CD4-positive, CD25-positive, alpha-beta regulatory T cell (primary cell): Measurements from ENCODE around the gene TRIM7. TPM values are rescaled to one million over a fixed set of nuclear protein-coding genes. Genes with fewer than 3 reads are reported as not detected.
A peak's percentile ranks its signal among the peaks of the same experiment; 100 is the strongest.

Experiments
- ATAC-seq, 2 donors: fragments of 150-1000 bp; cut with Tn5 transposase; one replicate each; pipeline ENCODE4 v1.10.0; 2021; ENCODE audit warnings: low read depth in 2 of 2, moderate number of reproducible peaks in 2 of 2, moderate library complexity in 1 of 2
- DNase-seq, 3 donors: peaks; one replicate each; pipeline versions ENCODE4 v3.0.0 to v3.0.0-alpha.2; 2012 to 2022; ENCODE audit warnings: mixed read lengths in 1 of 3
- H3K27ac ChIP-seq: one replicate; pipeline ENCODE4 v1.7.0; 2013; ENCODE audit warnings: mild to moderate bottlenecking, low read length; ENCODE audit not compliant: insufficient read depth, poor library complexity, severe bottlenecking
- H3K27me3 ChIP-seq: one replicate; pipeline ENCODE4 v1.7.0; 2013; ENCODE audit warnings: low read length; ENCODE audit not compliant: control insufficient read depth, insufficient read depth
- H3K36me3 ChIP-seq: one replicate; pipeline ENCODE4 v1.7.0; 2013; ENCODE audit warnings: mild to moderate bottlenecking, low read length, moderate library complexity; ENCODE audit not compliant: control insufficient read depth, insufficient read depth
- H3K4me1 ChIP-seq: 2 replicates; pipeline ENCODE4 v1.7.0; 2013; ENCODE audit warnings: mild to moderate bottlenecking, low read length; ENCODE audit not compliant: insufficient read depth, control insufficient read depth, poor library complexity, severe bottlenecking
- H3K4me3 ChIP-seq: one replicate; pipeline ENCODE4 v1.7.0; 2013; ENCODE audit warnings: low read depth, mild to moderate bottlenecking, low read length, moderate library complexity
- H3K9me3 ChIP-seq, 2 experiments: 1 replicate in 1 of 2; 2 replicates in 1 of 2; pipeline ENCODE4 v1.7.0; 2013; ENCODE audit warnings: low read length in 2 of 2, mild to moderate bottlenecking in 1 of 2, moderate library complexity in 1 of 2; ENCODE audit not compliant: control insufficient read depth in 2 of 2
- H3K27ac Mint-ChIP-seq, 3 donors: one replicate each; pipeline ENCODE4 v1.8.0; 2020 to 2022; ENCODE audit warnings: mild to moderate bottlenecking in 3 of 3, mixed read lengths in 3 of 3, moderate library complexity in 2 of 3
- H3K27me3 Mint-ChIP-seq: one replicate; pipeline ENCODE4 v1.8.0; 2022; ENCODE audit warnings: mild to moderate bottlenecking, mixed read lengths
- H3K36me3 Mint-ChIP-seq: one replicate; pipeline ENCODE4 v1.8.0; 2020; ENCODE audit warnings: mixed read lengths
- H3K4me1 Mint-ChIP-seq, 4 donors: one replicate each; pipeline ENCODE4 v1.8.0; 2020 to 2022; ENCODE audit warnings: mixed read lengths in 4 of 4, mild to moderate bottlenecking in 1 of 4
- H3K4me3 Mint-ChIP-seq, 4 donors: one replicate each; pipeline ENCODE4 v1.8.0; 2020 to 2022; ENCODE audit warnings: mild to moderate bottlenecking in 4 of 4, mixed read lengths in 4 of 4, moderate library complexity in 3 of 4
- H3K9me3 Mint-ChIP-seq, 7 donors: one replicate each; pipeline ENCODE4 v1.8.0; 2020 to 2022; ENCODE audit warnings: mixed read lengths in 7 of 7, mild to moderate bottlenecking in 3 of 7, moderate library complexity in 2 of 7
- polyA plus RNA-seq, 4 donors: library from polyadenylated mRNA; unstranded; fragments of 300-500 nt; fragmentation: Illumina TruSeq; gene quantifications; one replicate each; pipeline ENCODE4 v1.2.3, GENCODE V29; 2021
- total RNA-seq: library from RNA; stranded (reverse); gene quantifications from one replicate; pipeline ENCODE4 v1.2.3, GENCODE V29; 2022

TRIM7 gene
- 0.72 TPM for total RNA-seq
- under 1 TPM in 2 of 4 donors, not detected in 2; 0.16 to 0.47 TPM for polyA plus RNA-seq

GRCh38 chr5:181204826-181205760 is at the start of gene TRIM7:
Gene TRIM7 (minus strand): TSS chr5:181205196. CDS start chr5:181205110, 86 bp downstream.
- Histone ChIP-seq H3K27me3 (peaks cover 8% of the 10 kb centered on the region), H3K27ac (no peak within 1 kb of the TSS), H3K9me3 (no peaks in the 10 kb centered on the region), H3K4me3 (peak within 1 kb of the TSS; percentile 81), H3K4me1 (peaks cover 41% of the 10 kb centered on the region), H3K36me3 (no peaks in the 10 kb centered on the region)
- H3K27me3 Mint-ChIP-seq = peaks cover 60% of the 10 kb centered on the region
- ATAC-seq (no peak), DNase-seq (peak in 1 of 3 donors; percentile 25)
- H3K4me1 Mint-ChIP-seq = peaks cover 14 to 38% (median 27%) of the 10 kb centered on the region in 4 donors
- H3K27ac Mint-ChIP-seq = peak within 1 kb of the TSS; percentile 93 to 98 (median 97)
- peaks cover 0 to 9% (median 3%) of the 10 kb centered on the region in 7 donors for H3K9me3 Mint-ChIP-seq
- H3K4me3 Mint-ChIP-seq = peak within 1 kb of the TSS; percentile 89 to 94 (median 92)
- peaks cover 7% of the 10 kb centered on the region for H3K36me3 Mint-ChIP-seq

DNA sequence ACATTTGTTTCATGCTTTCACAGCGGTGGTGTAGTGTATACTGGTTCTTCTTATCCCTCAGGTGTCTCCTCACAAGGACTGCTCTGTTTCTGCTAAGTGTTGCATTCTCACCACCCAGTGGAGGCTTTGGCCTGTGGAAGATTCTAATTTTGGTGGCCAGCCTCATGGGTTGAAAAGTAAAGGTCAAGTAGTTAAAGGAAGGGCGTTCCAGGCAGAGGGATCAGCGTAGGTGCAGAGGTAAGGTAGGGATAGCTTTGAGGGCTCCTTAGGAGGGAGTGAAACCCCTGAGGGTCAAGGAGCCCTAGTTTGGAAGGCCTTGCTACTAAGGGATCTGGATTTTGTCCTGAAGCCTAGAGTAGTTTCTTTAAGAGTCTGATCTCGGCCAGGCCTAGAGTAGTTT is 43.3 kb upstream of the TRIM7 start:
- Mint-ChIP-seq H3K27ac (peak overlapping the region; percentile 71 to 97 (median 92)), H3K9me3 (no peaks in the 10 kb centered on the region), H3K4me3 (peak overlapping the region; percentile 93 to 99 (median 96)), H3K4me1 (peaks cover 16 to 78% (median 50%) of the 10 kb centered on the region in 4 donors), H3K36me3 (peaks cover 4% of the 10 kb centered on the region), H3K27me3 (no peaks in the 10 kb centered on the region)
- Histone ChIP-seq H3K4me1 (peaks cover 70% of the 10 kb centered on the region), H3K36me3 (peaks cover 6% of the 10 kb centered on the region), H3K27ac (peak overlapping the region; percentile 91), H3K4me3 (peak overlapping the region; percentile 53), H3K9me3 (no peaks in the 10 kb centered on the region), H3K27me3 (no peaks in the 10 kb centered on the region)
- DNase-seq = no peak
- ATAC-seq = no peak

DNA sequence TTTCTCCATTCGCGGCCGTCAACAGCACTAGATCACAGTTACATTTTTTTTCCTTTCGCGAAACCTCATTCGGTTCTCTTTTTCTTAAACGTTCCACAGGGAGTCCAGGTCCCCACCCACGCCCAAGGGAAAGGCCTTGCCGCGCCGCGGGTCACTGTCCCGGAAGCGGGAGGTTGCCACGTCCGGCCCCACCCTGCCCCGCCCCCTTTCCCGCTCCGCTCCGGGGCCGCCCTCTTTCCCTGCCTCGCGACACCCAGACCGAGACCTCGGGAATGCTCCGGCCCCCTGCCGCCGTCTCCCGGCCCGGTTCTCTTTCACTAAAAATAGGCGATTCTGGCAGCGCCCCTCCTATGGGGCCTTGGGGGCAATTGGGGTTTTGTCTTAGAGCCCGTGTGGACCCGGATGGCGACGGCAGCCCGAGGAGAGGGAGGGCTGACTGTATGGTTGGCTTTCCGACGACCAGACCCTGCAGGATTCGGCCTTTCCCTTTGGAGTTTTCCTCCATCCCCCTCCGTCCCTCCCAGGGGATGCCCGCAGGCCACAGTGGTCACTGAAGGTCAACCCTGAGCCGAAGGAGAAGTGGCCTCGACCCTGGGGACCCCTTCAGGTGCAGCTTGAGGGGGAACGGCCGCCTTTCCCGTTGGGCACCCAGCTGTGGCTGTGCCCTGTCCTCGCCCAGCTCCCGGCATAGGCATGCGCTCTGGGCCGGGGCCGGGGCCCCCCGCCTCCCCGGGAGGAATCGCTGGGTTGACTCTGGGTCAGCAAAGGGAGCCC is 41.5 kb upstream of the TRIM7 start:
- peak overlapping the region; percentile 93 to 99 (median 96) for H3K4me3 Mint-ChIP-seq
- H3K4me1 ChIP-seq = peaks cover 81% of the 10 kb centered on the region
- peaks cover 22 to 89% (median 59%) of the 10 kb centered on the region in 4 donors for H3K4me1 Mint-ChIP-seq
- no peaks in the 10 kb centered on the region for H3K27me3 Mint-ChIP-seq
- peaks cover 17% of the 10 kb centered on the region for H3K36me3 Mint-ChIP-seq
- ATAC-seq = peak; percentile 30 to 35
- H3K4me3 ChIP-seq = peak overlapping the region; percentile 78
- H3K27me3 ChIP-seq = no peaks in the 10 kb centered on the region
- H3K27ac Mint-ChIP-seq = peak overlapping the region; percentile 97 to 99 (median 99)
- peak; percentile 55 to 82 (median 74) for DNase-seq
- H3K36me3 ChIP-seq = peaks cover 8% of the 10 kb centered on the region
- H3K9me3 Mint-ChIP-seq = no peaks in the 10 kb centered on the region
- H3K27ac ChIP-seq = peak overlapping the region; percentile 91
- no peaks in the 10 kb centered on the region for H3K9me3 ChIP-seq

DNA sequence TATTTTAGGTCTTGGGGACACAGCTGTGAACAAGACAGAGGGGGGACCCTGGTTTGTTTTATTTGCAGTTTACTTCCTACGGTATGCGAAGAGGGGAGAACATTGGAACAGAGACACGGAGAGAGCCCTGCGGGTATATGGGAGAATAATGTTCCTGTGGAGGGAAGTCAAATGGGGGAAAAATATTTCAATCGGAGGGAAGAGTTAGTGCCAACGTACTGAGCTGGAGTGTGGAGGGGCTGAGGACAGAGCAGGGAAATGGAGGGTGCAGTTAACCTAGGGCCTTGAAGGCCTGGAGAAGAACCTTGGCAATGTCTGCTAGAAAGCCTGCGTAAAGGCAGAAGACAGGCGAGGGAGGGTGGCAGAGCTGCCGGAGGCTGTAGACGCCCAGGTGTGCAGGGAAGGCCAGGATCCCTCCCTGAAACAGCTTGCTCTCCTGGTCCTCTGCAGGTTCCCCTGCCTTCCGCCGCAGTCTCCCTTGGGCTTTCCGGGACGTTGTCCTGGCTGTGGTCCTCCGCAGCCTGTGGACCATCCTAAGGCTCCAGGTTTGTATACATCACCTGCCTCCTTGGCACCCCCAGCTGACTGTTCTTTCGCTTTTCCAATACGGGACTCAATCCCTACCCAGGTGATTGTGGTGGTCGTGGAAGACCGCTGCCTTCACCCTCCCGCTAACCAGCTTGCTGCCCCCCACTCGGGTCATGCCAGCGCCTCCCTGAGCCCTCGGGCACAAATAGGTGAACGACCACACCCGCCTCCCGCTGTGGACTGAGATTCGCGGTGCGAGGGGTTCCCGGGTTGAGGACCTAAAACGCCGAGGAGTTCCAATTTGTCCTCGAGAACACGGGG is 40.7 kb upstream of the TRIM7 start:
- DNase-seq (no peak), ATAC-seq (no peak)
- Histone ChIP-seq H3K27me3 (no peaks in the 10 kb centered on the region), H3K9me3 (no peaks in the 10 kb centered on the region), H3K4me3 (peak overlapping the region; percentile 78), H3K4me1 (peaks cover 80% of the 10 kb centered on the region), H3K27ac (peak overlapping the region; percentile 91), H3K36me3 (peaks cover 16% of the 10 kb centered on the region)
- peak overlapping the region; percentile 97 to 99 (median 99) for H3K27ac Mint-ChIP-seq
- H3K27me3 Mint-ChIP-seq = no peaks in the 10 kb centered on the region
- no peaks in the 10 kb centered on the region for H3K9me3 Mint-ChIP-seq
- H3K4me3 Mint-ChIP-seq = peak overlapping the region; percentile 93 to 99 (median 96)
- H3K36me3 Mint-ChIP-seq = peaks cover 18% of the 10 kb centered on the region
- peaks cover 23 to 90% (median 58%) of the 10 kb centered on the region in 4 donors for H3K4me1 Mint-ChIP-seq

DNA sequence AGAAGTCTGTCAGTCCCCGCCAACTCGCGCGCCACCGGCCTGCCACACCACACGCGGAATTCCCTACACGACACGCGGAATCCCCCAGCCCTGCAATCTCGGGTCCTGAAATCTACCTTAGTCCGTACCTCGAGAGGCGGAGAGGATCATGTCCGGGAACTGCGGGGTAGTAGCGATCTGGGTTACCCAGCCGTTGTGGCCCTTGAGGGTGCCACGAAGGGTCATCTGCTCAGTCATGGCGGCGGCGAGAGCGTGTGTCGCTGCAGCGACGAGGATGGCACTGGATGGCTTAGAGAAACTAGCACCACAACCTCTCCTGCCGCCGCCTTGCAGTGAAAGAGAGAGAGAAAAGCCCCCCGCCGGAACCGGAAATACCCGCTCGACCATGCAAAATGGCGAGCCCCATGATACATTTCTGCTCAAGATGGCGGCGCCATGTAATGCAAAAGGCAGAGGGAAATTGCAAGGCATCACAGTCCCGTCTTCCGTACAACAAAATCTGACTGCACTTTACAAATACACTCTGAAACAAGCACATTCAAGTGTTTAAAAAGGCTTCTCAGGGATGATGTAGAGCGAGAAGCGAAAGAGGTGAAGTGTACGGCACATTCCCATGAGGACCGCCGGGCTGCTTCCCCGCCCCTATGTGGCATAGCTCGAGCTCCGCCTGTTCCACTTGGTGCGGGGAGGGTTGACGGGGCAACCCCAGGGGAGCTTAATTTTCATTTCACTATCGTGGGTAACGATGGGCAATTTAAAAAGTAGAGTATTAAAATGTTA is 38.8 kb upstream of the TRIM7 start, which contains the start of gene RACK1:
RACK1 (minus strand) TSS at position 343 of the 780 bp plus-strand sequence; CDS start at position 237, 106 bp downstream.
- H3K27me3 Mint-ChIP-seq = no peaks in the 10 kb centered on the region
- Histone ChIP-seq H3K9me3 (no peaks in the 10 kb centered on the region), H3K27ac (peak within 1 kb of the TSS; percentile 91), H3K27me3 (no peaks in the 10 kb centered on the region), H3K36me3 (peaks cover 34% of the 10 kb centered on the region), H3K4me1 (peaks cover 67% of the 10 kb centered on the region), H3K4me3 (peak within 1 kb of the TSS; percentile 98)
- peak within 1 kb of the TSS; percentile 95 to 99 (median 96) for H3K4me3 Mint-ChIP-seq
- peak; percentile 74 to 76 for ATAC-seq
- peak; percentile 87 to 95 (median 92) for DNase-seq
- H3K9me3 Mint-ChIP-seq = no peaks in the 10 kb centered on the region
- H3K36me3 Mint-ChIP-seq = peaks cover 25% of the 10 kb centered on the region
- peak within 1 kb of the TSS; percentile 97 to 99 (median 99) for H3K27ac Mint-ChIP-seq
- H3K4me1 Mint-ChIP-seq = peaks cover 14 to 81% (median 50%) of the 10 kb centered on the region in 4 donors

GRCh38 chr5:181243018-181243563 is 38.1 kb upstream of the TRIM7 start:
- Histone ChIP-seq H3K27ac (peak overlapping the region; percentile 91), H3K27me3 (no peaks in the 10 kb centered on the region), H3K4me3 (peak overlapping the region; percentile 98), H3K36me3 (peaks cover 41% of the 10 kb centered on the region), H3K9me3 (no peaks in the 10 kb centered on the region), H3K4me1 (peaks cover 63% of the 10 kb centered on the region)
- Mint-ChIP-seq H3K9me3 (no peaks in the 10 kb centered on the region), H3K36me3 (peaks cover 30% of the 10 kb centered on the region), H3K4me1 (peaks cover 13 to 79% (median 49%) of the 10 kb centered on the region in 4 donors), H3K27me3 (no peaks in the 10 kb centered on the region), H3K27ac (peak overlapping the region; percentile 95 to 99 (median 97)), H3K4me3 (peak overlapping the region; percentile 95 to 99 (median 96))
- peak in 2 of 3 donors; percentile 33 to 46 for DNase-seq
- peak; percentile 1 to 2 for ATAC-seq
